HG02981 (cell line): ENCODE data around the gene PRX.
"Not testable (repeated sequence)": the region's sequence is repeated elsewhere in the genome, so short reads cannot be mapped to it uniquely, and the experiment has no call there.

Experiments used
- ATAC-seq: cut with Tn5 transposase; IDR thresholded peaks from one replicate; pipeline ENCODE4 v1.9.1; 2021; ENCODE audit warnings: mild to moderate bottlenecking, moderate library complexity; ENCODE audit not compliant: unreplicated experiment

Gene PRX

DNA sequence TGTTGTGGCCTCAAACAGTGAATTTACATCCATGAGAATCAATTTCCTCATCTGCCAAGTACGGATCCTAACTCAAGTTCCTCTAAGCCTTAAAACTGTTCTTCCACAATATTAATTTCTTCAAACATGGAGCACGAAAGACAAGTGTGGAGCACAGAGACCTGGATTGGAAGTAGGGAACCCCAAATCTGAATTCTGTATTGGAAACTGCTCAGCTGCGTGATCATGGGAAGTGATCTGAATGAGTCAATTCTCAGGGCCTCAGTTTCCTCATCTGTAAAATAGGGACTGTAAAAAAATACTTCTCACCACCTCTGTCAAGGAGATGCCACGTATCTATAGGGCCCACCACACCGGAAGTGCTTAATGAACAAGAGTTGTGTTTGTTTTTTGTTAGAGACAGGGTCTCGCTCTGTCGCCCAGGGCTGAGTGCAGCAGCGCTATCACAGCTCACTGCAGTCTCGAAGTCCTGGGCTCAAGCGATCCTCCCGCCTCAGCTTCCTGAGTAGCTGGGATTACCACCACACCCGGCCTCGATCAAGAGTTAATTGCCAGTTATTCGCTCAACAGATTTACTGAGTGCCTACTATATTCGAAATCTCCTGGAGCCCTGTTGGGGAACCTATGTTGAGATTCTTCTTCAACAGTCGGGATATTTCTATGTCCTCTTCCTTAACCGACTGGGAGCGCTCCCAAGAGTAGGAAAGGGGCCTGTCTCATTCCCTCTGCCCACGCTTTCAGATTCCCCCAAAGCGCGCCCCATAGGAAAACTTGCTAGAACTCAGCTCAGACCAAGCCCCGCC lies 29.4 kb upstream of the PRX start:
- ATAC-seq, result no peak

DNA sequence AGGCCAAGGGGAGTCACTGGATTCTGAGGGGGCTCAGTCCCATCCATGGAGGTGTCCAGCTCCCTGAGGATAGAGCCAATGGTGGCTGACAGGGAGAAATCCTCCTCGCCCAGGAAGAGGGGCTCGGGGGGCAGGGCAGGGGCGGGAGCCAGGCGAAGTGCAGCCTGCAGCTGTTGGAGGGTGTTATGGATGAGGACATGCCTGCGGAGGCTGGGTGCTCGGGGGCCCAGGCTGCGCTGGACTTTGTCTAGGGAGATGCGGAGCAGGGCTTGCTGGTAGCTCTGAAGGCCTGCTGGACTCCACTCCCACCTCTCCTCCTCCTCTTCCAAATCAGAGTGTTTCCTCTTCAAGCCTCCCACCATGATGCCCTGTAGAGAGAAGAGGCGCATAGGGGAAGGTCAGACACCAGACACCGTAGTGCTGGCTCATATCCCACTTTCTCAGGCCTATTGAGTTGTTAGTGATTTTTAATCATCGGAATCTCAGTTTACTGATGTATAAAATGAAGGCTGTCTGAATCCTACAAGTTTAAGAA lies 28.6 kb upstream of the PRX start:
- ATAC-seq, result no peak

DNA sequence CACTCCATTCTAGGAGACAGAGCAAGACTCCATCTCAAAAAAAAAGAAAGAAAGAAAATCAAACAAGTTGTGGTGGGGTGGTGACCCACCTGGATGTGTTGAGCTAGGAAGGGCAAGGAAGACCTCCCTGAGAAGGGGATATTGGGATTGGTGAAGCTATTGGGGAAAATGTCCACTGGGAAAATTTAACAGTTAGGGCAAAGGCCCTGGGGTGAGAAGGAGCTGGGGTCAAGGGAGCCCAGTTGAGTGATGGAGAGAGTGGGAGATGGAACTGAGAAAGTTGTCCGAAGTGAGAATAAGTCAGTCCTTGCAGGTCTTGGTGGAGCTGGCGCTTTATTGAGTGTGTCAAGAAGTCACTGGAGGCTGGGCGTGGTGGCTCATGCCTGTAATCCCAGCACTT lies 25.1 kb upstream of the PRX start:
- ATAC-seq, result no peak

DNA sequence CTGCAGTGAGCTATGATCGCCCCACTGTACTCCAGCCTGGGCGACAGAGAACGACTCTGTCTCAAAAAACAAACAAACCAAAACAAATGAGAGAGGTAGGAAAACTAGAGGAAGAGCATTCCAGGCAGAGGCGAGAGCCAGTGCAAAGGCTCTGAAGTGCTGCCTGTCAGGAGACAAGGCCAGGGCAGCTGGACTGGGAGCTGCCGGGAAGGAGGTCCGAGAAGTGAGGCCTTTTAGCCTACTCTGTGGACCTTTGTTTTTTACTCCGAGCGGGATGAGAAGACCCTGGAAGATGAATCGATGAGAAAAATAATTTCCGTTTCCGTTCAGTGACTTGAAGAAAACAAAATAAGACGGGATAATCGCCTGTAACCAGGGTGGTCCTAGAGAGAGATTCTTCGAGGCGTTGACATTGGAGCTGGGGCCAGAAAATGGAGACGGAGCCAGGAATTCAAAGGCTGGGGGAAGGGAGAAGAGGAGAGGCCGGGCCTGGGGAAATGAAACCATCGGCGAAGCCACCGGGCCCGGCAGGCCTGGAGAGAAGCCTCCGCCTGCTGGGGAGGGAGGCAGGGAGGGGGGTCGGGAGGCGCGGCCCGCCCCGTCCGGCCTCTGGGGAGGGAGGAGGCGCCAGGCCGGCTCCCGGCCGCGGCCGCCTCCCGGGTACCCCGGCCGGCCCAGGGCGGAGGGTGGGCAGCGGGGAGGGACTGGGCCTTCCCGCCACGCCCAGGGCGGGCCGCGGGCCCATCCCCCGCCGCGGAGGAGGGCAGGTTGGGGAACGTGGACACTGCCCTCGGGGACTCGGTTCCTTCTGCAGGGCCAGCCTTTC lies 20.4 kb upstream of the PRX start:
- peak; percentile 54 for ATAC-seq

DNA sequence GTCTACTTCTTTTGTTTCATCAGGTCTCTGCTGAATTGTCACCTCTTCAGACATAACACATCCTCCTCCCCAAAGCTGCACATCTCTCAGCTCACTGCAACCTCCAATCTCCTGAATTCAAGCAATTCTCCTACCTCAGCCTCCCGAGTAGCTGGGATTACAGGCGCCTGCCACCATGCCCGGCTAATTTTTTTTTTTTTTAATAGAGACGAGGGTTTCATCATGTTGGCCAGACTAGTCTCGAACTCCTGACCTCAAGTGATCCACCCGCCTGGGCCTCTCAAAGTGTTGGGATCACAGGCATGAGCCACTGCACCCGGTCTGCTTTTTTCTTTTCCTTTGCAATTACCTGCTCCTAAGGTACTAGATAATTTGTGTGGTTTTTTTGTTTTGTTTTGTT lies 19.6 kb upstream of the PRX start:
- not testable (repeated sequence) for ATAC-seq

DNA sequence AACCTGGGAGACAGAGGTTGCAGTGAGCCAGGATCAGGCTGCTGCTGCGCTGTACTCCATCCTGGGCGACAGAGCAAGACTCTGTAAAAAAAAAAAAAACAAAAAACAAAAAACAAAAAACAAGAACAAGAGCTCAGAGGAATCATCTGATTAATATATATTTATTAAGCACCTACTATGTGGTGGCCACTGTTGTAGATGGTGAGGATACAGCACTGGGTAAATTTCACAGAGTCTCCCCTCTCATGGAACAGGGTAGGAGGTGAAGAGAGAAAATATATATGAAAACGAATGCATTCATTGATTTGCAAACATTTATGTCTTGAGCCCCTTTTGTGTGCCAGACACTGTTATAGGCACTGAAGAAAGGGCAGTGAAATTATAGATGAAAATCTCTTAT lies 18.5 kb upstream of the PRX start:
- no peak for ATAC-seq

DNA sequence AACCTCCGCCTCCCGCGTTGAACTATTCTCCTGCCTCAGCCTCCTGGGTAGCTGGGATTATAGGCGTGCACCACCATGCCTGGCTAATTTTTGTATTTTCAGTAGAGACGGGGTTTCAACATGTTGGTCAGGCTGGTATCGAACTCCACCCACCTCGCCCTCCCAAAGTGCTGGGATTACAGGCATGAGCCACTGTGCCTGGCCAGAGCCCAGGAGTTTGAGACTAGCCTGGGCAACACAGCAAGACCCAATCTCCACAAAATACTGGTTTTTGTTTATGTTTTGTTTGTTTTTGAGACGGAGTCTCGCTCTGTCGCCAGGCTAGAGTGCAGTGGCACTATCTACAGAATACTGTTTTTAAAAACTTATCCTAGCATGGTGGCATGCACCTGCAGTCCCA lies 17.1 kb upstream of the PRX start:
- ATAC-seq, result not testable (repeated sequence)

DNA sequence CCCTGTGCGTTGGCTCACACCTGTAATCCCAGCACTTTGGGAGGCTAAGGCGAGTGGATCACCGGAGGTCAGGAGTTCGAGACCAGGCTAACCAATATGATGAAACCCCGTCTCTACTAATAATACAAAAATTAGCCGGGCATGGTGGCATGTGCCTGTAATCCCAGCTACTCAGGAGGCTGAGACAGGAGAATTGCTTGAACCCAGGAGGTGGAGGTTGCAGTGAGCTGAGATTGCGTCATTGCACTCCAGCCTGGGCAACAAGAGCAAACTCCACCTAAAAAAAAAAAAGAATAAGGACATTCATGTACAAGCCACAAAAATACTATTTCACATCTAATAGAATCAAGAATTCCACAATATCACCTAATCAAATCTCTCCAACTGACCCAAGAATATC lies 15.0 kb upstream of the PRX start:
- ATAC-seq, result not testable (repeated sequence)

DNA sequence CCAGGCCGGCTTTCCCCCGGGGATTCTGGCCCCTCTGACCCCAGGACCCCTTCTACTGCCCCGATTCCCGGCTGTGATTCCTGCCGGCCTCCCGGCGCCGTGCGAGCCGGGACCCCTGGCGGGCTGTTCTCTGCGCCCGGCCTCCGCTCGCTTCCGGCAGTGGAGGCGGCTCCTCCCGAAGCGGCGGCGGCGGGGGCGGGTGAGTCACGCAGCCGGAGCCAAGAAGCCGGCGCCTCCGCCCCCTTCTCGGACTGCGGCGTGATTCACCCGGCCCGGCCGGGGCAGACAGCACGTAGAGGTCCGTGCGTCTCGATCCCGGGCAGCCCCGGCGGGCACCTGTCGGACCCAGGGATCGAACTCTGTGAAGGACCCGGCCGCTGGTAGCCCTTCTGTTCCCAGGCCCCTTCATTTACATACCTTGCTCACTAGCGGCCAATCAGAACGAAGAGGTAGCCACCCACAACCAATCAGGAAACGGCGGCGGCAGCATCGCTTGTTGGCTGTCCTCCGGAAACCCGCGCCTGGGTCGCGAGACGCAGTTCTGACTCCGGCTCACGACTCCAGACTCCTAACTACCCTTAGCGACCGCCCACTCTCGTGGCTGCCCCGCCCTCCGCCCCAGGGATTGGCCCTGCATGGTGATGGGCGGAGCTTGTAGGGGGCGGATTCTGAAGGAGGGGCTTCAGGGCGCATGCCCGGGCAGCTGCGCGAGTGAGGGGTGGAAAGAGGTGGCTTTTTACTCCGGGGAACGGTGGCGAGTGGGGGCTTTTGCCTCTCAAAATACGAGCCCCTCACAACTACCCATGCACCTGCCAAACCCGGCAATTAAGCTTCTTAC lies 12.5 kb upstream of the PRX start, which contains the start of gene SERTAD1:
Gene SERTAD1 (minus strand): TSS at position 543 of the 838 bp plus-strand sequence. CDS start 2,446 bp downstream, outside the sequence.
- ATAC-seq, result peak; percentile 82

DNA sequence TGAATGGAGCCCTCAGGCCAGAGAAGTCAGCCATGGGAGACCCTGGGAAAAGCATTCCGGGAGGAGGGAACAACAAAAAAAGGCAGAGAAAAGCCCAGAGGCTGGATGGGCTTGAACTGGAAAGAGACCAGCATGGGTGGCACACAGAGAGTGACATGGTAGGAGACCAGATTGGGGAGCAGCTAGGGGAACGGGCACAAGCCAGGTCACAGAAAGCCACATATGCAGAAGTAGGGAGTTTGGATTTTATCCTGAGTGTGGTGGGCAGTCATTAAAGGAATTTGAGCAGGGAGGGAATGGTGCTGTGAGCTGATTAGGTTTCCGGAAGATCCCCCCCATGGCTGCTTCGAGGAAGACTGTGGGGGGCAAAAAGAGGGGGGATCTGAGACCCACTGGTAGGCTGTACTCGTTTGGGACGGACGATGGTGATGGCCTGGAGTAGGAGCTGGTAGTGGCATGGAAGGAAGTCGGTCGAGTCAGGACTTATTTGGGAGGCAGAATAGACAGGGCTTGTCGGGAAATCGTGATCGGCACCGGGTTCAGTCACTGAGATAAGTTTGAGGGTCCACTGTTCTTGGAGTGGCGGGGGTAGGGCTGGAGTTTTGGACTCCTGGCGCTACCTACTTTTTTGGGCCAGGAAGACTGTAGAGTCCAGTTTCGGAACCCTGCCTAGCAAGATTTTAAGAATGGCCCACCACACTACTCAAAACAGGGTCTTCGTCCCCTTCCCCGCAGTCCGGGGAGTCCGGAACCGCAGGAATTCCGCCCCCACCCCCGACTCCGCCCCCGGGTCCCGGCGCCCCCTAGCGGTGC lies 11.7 kb upstream of the PRX start:
- no peak for ATAC-seq

DNA sequence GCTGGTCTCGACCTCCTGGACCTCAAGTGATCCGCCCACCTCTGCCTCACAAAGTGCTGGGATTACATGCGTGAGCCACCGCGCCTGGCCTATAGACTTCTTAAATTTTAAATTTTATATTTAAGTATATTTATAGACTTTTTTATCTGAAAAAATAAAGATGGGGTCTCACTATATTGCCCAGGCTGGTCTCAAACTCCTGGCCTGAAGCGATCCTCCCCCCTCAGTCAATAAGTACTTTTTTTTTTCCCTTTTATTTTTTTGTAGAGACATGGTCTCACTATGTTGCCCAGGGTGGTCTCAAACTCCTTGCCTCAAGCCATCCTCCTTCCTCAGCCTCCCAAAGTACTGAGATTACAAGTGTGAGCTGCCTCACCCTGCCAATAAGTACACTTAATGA lies 10.8 kb upstream of the PRX start:
- ATAC-seq, result no peak

DNA sequence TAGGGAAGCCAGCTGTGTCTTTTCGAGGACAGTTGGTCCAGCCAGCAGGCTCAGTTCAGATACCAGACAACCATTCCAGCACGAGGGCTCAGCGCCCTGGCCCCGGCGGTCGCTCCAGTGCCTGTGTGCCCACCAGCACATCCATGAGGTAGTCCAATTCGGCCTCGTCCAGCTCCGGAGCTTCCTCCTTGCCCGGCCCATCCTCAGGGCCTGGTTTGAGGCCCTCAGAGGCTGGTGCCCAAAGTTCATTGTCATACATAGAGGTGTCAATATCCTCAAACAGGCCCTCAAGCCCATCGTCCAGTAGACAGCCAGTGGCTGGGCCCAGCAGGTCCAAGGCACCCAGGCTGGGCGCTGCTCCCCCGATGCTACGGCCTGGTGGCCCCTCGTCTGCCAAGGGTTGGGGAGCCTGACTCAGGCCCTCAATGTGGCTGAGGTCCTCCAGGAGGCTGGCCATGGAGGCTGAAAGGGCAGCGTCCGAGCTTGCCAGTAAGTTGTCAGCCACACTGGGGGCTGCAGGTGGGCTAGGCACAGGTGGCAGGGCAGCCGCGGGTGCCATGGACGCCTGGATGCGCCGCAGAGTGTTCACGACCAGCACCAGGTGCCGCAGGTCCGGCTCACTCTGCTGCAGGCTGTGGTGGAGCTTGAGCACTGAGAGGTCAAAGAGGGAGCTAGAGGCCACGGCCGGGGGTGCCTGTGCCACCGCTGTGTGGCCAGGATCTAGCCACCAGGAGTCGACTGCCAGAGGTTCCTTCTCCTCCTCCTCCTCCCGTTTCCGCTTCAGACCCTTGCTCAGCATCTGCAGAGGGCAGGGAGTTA lies 9.8 kb upstream of the PRX start:
- no peak for ATAC-seq

DNA sequence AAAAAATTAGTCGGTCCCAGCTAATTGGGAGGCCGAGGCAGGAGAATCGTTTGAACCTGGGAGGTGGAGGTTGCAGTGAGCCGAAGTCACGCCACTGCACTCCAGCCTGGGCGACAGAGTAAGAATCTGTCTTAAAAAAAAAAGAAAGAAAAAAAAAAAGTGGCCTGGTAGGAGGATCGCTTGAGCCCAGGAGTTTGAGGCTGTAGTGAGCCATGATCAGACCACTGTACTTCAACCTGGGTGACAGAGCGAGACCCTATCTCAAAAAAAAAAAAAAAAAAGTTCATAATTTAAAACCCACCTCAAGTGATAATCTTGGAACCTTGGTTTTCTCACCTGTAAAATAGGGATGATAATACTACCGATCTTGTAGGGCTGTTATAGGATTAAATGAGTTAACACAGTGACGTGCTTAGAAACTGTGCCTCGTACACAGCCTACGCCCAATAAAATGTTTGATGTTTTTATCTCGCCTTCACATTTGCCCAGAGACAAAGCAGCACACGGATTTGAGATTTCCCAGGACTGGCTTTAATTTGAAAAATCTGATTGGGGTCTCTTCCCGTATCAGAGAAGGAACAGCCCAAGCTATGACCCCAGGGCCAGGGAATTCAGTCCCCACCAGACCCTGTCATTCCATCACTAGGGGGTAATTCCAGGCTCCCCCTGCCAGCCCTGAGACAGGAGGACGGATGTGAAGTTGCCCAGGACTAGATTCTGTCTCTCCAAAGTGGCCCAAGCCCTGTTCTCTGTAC lies 9.0 kb upstream of the PRX start:
- ATAC-seq, result no peak

DNA sequence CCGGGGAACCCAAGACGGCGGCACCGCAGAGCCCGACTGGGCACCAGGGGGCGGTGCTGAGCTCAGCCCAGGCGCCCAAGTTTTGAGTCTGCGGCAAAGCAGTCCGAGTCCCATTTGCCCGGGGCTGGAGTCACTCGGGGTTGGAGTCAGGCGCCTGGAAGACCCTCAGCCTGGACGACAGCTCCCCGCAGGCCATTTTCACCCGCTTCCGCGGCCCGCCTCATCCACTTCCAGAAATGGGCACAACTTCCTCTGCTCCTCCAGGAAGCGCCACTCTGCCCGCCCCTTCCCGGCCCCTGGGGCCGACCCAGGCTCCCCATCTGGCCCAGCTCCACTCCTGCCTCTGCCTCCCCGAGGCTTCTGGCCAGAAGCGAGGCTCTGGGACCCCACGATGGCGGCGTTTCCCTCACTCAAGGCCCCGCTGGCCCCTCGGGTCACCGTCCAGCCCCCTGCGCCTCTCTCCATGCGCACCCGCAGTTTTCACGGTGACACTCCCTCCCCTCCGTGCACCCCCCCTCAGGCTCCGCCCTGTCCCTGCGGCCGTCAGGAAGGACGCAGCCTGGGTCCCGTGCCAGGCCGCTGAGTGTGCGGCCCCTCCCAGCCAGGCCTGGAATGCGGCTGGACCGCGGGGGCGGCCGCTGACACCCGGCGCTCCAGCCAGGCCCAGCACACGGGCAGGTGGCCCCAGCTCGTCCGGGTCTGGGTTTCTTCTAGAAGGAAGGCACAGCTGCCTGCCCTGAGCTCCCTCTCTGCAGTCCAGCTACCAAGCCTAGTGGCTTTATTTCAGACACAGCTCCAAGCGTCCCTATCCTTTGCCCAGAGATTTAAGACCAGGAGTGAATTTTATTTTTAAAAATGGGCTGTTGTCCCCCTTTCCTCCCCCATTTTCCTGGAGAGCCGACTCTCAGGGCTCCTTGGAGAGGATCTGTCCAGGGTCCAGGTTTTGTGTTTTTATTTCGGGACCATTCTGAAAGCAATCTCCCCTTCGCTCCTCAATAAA lies 7.9 kb upstream of the PRX start:
- no peak for ATAC-seq

DNA sequence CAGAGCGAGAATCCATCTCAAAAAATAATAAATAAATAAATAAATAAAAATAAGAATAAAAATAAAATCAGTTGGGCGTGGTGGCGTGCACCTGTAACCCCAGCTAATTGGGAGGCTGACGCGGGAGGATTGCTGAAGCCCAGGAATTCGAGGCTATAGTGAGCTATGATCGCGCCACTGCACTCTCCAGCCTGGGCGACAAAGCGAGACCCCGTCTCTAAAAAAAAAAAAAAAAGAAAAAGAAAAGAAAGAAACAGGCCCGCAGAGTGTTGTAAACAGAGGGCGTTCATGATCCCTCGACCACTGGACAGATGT lies 7.2 kb upstream of the PRX start:
- ATAC-seq, result no peak

DNA sequence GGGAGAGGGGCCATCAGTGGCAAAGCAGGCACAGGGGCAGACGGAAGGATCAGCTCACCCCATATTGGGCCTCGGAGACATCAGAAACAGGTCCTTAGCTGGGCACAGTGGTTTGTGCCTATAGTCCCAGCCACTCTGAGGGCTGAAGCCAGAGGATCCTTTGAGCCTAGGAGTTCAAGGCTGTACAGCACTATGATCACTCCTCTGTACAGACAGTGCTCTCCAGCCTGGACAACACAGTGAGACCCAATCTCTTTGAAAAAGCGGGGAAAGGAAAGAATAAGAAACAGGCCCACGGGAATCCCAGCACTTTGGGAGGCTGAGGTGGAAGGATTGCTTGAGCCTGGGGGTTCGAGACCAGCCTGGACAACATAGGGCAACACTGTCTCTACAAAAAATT lies 6.6 kb upstream of the PRX start:
- ATAC-seq, result no peak

DNA sequence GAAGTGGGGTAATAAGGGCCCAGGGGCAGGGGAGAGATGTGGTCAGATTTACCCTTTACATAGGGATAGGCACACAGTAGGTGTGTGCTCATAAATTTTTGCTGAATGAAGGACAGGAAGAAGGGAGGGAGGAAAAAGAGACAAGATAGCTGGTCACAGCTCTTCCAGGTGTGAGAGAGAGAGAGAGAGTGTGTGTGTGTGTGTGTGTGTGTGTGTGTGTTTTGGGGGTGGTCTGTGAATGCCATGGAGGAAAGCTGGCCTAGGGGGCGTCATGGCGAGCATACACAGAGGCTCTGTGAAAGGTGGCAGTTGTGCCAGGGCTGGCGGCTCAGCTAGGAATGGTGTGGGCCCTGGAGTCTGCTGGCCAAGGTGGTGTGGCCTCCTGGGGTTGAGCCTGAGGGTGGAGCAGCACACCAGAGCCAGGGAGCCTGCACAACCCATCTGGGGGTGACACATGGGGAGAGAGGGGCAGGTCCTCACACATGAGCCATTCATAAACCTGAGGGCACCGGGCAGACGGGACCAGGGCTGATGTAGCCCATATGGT lies 6.0 kb upstream of the PRX start:
- ATAC-seq, result no peak
